ENCODE data around the gene CHAC1.

The CHAC1 gene

DNA sequence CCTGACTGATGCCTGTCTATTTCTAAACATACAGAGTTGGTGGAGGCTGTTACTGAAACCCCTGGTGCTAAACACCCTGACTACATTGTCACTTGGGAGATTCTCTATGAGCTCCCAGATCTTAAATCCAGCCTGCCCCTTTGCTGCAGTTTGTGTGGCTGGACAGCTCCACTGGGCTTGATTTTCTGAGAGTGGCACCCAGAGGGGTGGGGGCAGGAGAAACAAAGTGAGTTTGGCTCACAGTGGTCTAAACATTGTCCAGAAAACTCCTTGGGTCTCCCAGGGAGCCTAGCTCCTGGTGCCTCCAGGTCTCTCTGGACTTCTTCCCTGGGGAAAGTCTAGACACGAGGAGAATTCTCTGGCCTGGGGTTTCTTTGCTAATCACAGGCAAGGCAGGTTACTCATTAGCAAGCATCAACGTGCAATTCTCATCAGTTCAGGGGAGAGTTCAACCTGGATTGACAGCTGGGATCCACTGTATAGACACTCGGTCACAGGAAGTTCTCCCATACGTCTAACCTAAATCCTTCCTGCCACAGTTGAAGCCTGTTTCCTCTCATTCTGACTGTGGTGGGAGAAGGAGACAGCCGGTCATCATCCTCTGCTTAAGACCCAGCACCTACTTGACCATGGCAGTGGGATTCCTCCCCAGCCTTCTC, 31.2 kb upstream of the CHAC1 start:
- Histone ChIP-seq H3K9me2 (replicated peaks; ENCODE audit: insufficient read depth, low read length) (no peaks in the 10 kb centered on the region), H3K9me3 (ENCODE audit: insufficient read depth, low read length) (no peaks in the 10 kb centered on the region), H3K4me2 (ENCODE audit: low read depth, low read length, poor library complexity, severe bottlenecking) (no peak overlapping the region), H3F3A (ENCODE audit: insufficient read depth) (no peaks in the 10 kb centered on the region), H3K79me2 (ENCODE audit: insufficient read depth, low read length) (no peaks in the 10 kb centered on the region), H3K27ac (ENCODE audit: low read depth, low read length) (no peak overlapping the region), H4K20me1 (ENCODE audit: low read depth, low read length) (no peaks in the 10 kb centered on the region), H3K4me3 (ENCODE audit: insufficient read depth, low read length, poor library complexity, severe bottlenecking) (no peak overlapping the region), H3K36me3 (ENCODE audit: low read length) (no peaks in the 10 kb centered on the region), H3K9ac (ENCODE audit: low read length) (no peak overlapping the region), H3K27me3 (ENCODE audit: low read length) (no peaks in the 10 kb centered on the region), H2AFZ (ENCODE audit: low read depth, low read length, severe bottlenecking) (no peak overlapping the region)
- TF ChIP-seq, protein P1, sequence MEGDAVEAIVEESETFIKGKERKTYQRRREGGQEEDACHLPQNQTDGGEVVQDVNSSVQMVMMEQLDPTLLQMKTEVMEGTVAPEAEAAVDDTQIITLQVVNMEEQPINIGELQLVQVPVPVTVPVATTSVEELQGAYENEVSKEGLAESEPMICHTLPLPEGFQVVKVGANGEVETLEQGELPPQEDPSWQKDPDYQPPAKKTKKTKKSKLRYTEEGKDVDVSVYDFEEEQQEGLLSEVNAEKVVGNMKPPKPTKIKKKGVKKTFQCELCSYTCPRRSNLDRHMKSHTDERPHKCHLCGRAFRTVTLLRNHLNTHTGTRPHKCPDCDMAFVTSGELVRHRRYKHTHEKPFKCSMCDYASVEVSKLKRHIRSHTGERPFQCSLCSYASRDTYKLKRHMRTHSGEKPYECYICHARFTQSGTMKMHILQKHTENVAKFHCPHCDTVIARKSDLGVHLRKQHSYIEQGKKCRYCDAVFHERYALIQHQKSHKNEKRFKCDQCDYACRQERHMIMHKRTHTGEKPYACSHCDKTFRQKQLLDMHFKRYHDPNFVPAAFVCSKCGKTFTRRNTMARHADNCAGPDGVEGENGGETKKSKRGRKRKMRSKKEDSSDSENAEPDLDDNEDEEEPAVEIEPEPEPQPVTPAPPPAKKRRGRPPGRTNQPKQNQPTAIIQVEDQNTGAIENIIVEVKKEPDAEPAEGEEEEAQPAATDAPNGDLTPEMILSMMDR (IDR thresholded peaks at IDR 0.05; ENCODE audit: insufficient read depth, low read length, poor library complexity, severe bottlenecking), result no peak
- no peak for TF ChIP-seq EZH2phosphoT487 (conservative IDR thresholded peaks at IDR 0.05; ENCODE audit: low read length)

DNA sequence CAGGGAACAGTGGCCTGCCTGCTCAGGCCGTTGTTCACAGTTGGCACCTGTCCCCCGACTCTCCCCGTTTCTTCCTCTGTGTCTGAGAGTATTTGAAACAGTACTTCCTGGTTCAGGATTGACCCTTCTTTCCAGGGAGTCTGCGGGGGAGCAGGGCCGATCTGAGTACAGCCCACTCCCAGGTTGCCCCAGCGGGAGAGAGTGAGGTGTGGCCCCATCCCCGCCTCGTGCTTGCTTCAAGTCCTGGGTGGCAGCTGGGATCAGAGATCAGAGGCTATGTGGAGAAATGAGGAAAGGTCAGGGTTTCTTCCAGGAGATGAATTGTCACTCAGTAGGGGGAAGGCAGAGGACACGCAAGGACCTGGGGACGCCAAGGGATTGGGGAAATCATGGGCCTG, 30.7 kb upstream of the CHAC1 start:
- no peaks in the 10 kb centered on the region for H3K9me3 ChIP-seq (ENCODE audit: insufficient read depth, low read length)
- no peak overlapping the region for H3K9ac ChIP-seq (ENCODE audit: low read length)
- TF ChIP-seq, protein P1 (IDR thresholded peaks at IDR 0.05; ENCODE audit: insufficient read depth, low read length, poor library complexity, severe bottlenecking), result no peak
- TF ChIP-seq EZH2phosphoT487 (conservative IDR thresholded peaks at IDR 0.05; ENCODE audit: low read length), result no peak
- H3K4me2 ChIP-seq (ENCODE audit: low read depth, low read length, poor library complexity, severe bottlenecking), result no peak overlapping the region
- H3K27me3 ChIP-seq (ENCODE audit: low read length), result no peaks in the 10 kb centered on the region
- no peaks in the 10 kb centered on the region for H3K36me3 ChIP-seq (ENCODE audit: low read length)
- H4K20me1 ChIP-seq (ENCODE audit: low read depth, low read length), result no peaks in the 10 kb centered on the region
- H3K4me3 ChIP-seq (ENCODE audit: insufficient read depth, low read length, poor library complexity, severe bottlenecking), result no peak overlapping the region
- H3K79me2 ChIP-seq (ENCODE audit: insufficient read depth, low read length), result no peaks in the 10 kb centered on the region
- no peaks in the 10 kb centered on the region for H3K9me2 ChIP-seq (replicated peaks; ENCODE audit: insufficient read depth, low read length)
- no peak overlapping the region for H3K27ac ChIP-seq (ENCODE audit: low read depth, low read length)
- H3F3A ChIP-seq (ENCODE audit: insufficient read depth), result no peaks in the 10 kb centered on the region
- H2AFZ ChIP-seq (ENCODE audit: low read depth, low read length, severe bottlenecking), result no peak overlapping the region

DNA sequence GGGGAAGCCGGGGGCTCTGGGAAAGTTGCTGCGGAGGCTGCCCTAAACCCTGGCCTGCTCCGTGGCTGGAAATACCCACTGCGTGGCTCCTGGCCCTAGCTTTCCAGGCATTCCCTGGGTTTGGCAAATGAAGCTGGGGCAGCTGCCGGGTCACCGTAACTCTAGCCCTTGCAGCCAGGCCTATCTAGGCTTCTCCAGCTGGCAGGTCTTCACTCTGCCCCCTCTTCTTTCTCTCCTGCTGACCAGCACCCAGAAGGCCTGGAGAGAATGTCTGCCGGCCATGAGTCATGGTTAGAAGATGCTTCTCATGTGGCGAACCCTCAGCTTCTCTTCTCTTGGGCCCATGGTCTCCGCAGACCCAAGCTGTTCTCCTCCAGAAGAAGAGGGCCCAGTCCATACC, 29.7 kb upstream of the CHAC1 start:
- Histone ChIP-seq H3F3A (ENCODE audit: insufficient read depth) (no peaks in the 10 kb centered on the region), H3K27me3 (ENCODE audit: low read length) (no peaks in the 10 kb centered on the region), H3K9me2 (replicated peaks; ENCODE audit: insufficient read depth, low read length) (no peaks in the 10 kb centered on the region), H3K36me3 (ENCODE audit: low read length) (no peaks in the 10 kb centered on the region), H3K4me3 (ENCODE audit: insufficient read depth, low read length, poor library complexity, severe bottlenecking) (no peak overlapping the region), H3K27ac (ENCODE audit: low read depth, low read length) (no peak overlapping the region), H3K4me2 (ENCODE audit: low read depth, low read length, poor library complexity, severe bottlenecking) (no peak overlapping the region), H3K9me3 (ENCODE audit: insufficient read depth, low read length) (no peaks in the 10 kb centered on the region), H2AFZ (ENCODE audit: low read depth, low read length, severe bottlenecking) (no peak overlapping the region), H3K9ac (ENCODE audit: low read length) (no peak overlapping the region), H3K79me2 (ENCODE audit: insufficient read depth, low read length) (no peaks in the 10 kb centered on the region), H4K20me1 (ENCODE audit: low read depth, low read length) (no peaks in the 10 kb centered on the region)
- TF ChIP-seq, protein P1 (IDR thresholded peaks at IDR 0.05; ENCODE audit: insufficient read depth, low read length, poor library complexity, severe bottlenecking), result no peak
- no peak for TF ChIP-seq EZH2phosphoT487 (conservative IDR thresholded peaks at IDR 0.05; ENCODE audit: low read length)
